A549 (cell line): ENCODE results near the gene CIRBP. TPM values are rescaled to one million over a fixed set of nuclear protein-coding genes. Genes with fewer than 3 reads are reported as not detected.

Source experiments
- ATAC-seq, 2 experiments: fragments of 200-7000 bp in 1 of 2; fragments of >200 bp in 1 of 2; cut with Nextera tagmentation in 1 of 2; cut with Tn5 transposase in 1 of 2; 3 replicates each; pipeline versions ENCODE4 v1.8.0 to v1.9.1; 2018 to 2020; ENCODE audit warnings: mild to moderate bottlenecking in 1 of 2, moderate library complexity in 1 of 2
- CTCF ChIA-PET: fragments of 300-600 bp; sonication (Branson Sonifier 250); formaldehyde crosslinking; extraction: SDS; loops from one replicate; lab custom pipeline; 2021; ENCODE audit warnings: antibody characterized with exemption, inconsistent platforms; lab: Yijun Ruan, JAX
- POLR2A ChIA-PET: fragments of 350-600 bp; formaldehyde crosslinking; extraction: SDS; loops from one replicate; lab custom pipeline; 2021; ENCODE audit warnings: antibody characterized with exemption, inconsistent platforms; lab: Yijun Ruan, JAX
- DNase-seq, 2 experiments: peaks; one replicate each; pipeline versions ENCODE4 v3.0.0 to v3.0.0-alpha.2; 2011 to 2016; ENCODE audit warnings: low read depth in 1 of 2, low spot score in 1 of 2
- FAIRE-seq: peaks from 2 replicates; lab custom pipeline; 2011; peaks lifted over from hg19 to GRCh38; lab: Jason Lieb, UNC
- H3K27ac ChIP-seq, 2 experiments: fragments of >200 bp; sonication (Bioruptor Twin); formaldehyde crosslinking; 3 replicates each; pipeline ENCODE4 v1.5.1; 2016 to 2017
- H3K4me1 ChIP-seq: fragments of >200 bp; sonication (Bioruptor Twin); formaldehyde crosslinking; 3 replicates; pipeline ENCODE4 v1.6.1; 2016
- H3K4me2 ChIP-seq: fragments of >200 bp; sonication (Bioruptor Twin); formaldehyde crosslinking; 3 replicates; pipeline ENCODE4 v1.6.1; 2016
- H3K4me3 ChIP-seq: fragments of >200 bp; sonication (Bioruptor Twin); formaldehyde crosslinking; 3 replicates; pipeline ENCODE4 v1.5.1; 2016
- H3K9me3 ChIP-seq: fragments of >200 bp; sonication (Bioruptor Twin); formaldehyde crosslinking; 3 replicates; pipeline ENCODE4 v1.6.1; 2016
- CHD2 ChIP-seq: fragments of 150-350 bp; IDR thresholded peaks from 2 replicates; pipeline ENCODE4 v1.6.1; 2014; ENCODE audit warnings: low read length; ENCODE audit not compliant: partially characterized antibody
- CHD4 ChIP-seq: fragments of 200-600 bp; sonication (generic); IDR thresholded peaks from 2 replicates; pipeline ENCODE4 v1.6.1; 2016; ENCODE audit warnings: antibody characterized with exemption, mild to moderate bottlenecking, borderline replicate concordance
- EHMT2 ChIP-seq: fragments of 200-600 bp; sonication (generic); IDR thresholded peaks from 2 replicates; pipeline ENCODE4 v1.6.1; 2016; ENCODE audit warnings: antibody characterized with exemption, low read depth, mild to moderate bottlenecking, moderate library complexity
- HEYL ChIP-seq: fragments of 250-450 bp; sonication (Bioruptor Pico); IDR thresholded peaks from 2 replicates; pipeline ENCODE4 v1.8.0; 2021; ENCODE audit warnings: mild to moderate bottlenecking, moderate library complexity
- HOXB13 ChIP-seq: fragments of 250-450 bp; sonication (Bioruptor Pico); IDR thresholded peaks from 2 replicates; pipeline ENCODE4 v1.5.0; 2020; ENCODE audit warnings: low read depth, mild to moderate bottlenecking, moderate library complexity
- JUNB ChIP-seq: fragments of >200 bp; sonication (Bioruptor Twin); formaldehyde crosslinking; IDR thresholded peaks from 2 replicates; pipeline ENCODE4 v1.6.1; 2016
- MAFK ChIP-seq: fragments of 450-650 bp; IDR thresholded peaks from 2 replicates; pipeline ENCODE4 v1.6.1; 2014; ENCODE audit not compliant: partially characterized antibody
- MYC ChIP-seq: IDR thresholded peaks from 2 replicates; pipeline ENCODE4 v1.6.1; 2012; ENCODE audit warnings: mild to moderate bottlenecking, inconsistent platforms, low read length, improper control_type of control experiment, borderline replicate concordance
- NR3C1 ChIP-seq: fragments of >200 bp; sonication (Bioruptor Twin); formaldehyde crosslinking; IDR thresholded peaks from 3 replicates; pipeline ENCODE4 v1.6.1; 2017
- RCOR1 ChIP-seq: fragments of 150-350 bp; IDR thresholded peaks from 2 replicates; pipeline ENCODE4 v1.6.1; 2014; ENCODE audit warnings: antibody characterized with exemption, low read length, low read depth
- RNF2 ChIP-seq: fragments of 200-600 bp; sonication (generic); IDR thresholded peaks from 2 replicates; pipeline ENCODE4 v1.6.1; 2016; ENCODE audit warnings: low read depth, mild to moderate bottlenecking, antibody characterized with exemption, moderate library complexity, borderline replicate concordance
- TFCP2L1 ChIP-seq: fragments of 250-450 bp; sonication (Bioruptor Pico); IDR thresholded peaks from 2 replicates; pipeline ENCODE4 v1.5.0; 2021; ENCODE audit warnings: mild to moderate bottlenecking
- TP53 ChIP-seq: fragments of 250-450 bp; sonication (Bioruptor Pico); IDR thresholded peaks from 2 replicates; pipeline ENCODE4 v1.5.0; 2021; ENCODE audit warnings: mild to moderate bottlenecking, moderate library complexity
- ZC3H11A ChIP-seq: fragments of 450-650 bp; IDR thresholded peaks from 2 replicates; pipeline ENCODE4 v1.6.1; 2014; ENCODE audit warnings: antibody characterized with exemption, mild to moderate bottlenecking
- ZFP36 ChIP-seq: fragments of 450-650 bp; IDR thresholded peaks from 2 replicates; pipeline ENCODE4 v1.6.1; 2014; ENCODE audit warnings: borderline replicate concordance; ENCODE audit not compliant: partially characterized antibody
- WGBS: methylation state at CpG from one replicate; pipeline ENCODE4 v1.1.6; 2017; ENCODE audit errors: missing lambda C conversion rate; 5-methylcytosine and 5-hydroxymethylcytosine counted together
- polyA plus RNA-seq, 4 experiments: library from polyadenylated mRNA; depleted of rRNA in 3 of 4; stranded (reverse); fragments of >200 nt; fragmentation: RNase III in 1 of 4; extraction: RNeasy Plus Mini Kit Qiagen cat#74134 plus additional on column Dnase treatment in 1 of 4; gene quantifications; 2 replicates in 3 of 4; 3 replicates in 1 of 4; pipeline ENCODE4 v1.2.3, GENCODE V29; 2011 to 2017
- TF ChIP-seq, protein P1 (sequence below): fragments of >200 bp; sonication (Bioruptor Twin); formaldehyde crosslinking; IDR thresholded peaks from 3 replicates; pipeline ENCODE4 v1.5.1; 2016
- TF ChIP-seq, protein P2 (sequence below): fragments of 200-600 bp; sonication (generic); IDR thresholded peaks from 2 replicates; pipeline ENCODE4 v1.6.1; 2016; ENCODE audit warnings: antibody characterized with exemption, mild to moderate bottlenecking, moderate library complexity
- TF ChIP-seq, protein P3 (sequence below): IDR thresholded peaks from 2 replicates; pipeline ENCODE4 v1.6.1; 2012; ENCODE audit warnings: low read depth, borderline replicate concordance
- TF ChIP-seq, protein P4 (sequence below): fragments of >200 bp; sonication (Bioruptor Twin); formaldehyde crosslinking; IDR thresholded peaks from 3 replicates; pipeline ENCODE4 v1.6.1; 2016

CIRBP gene
- polyA plus RNA-seq, 2 of the 4 experiments (the other 2 are of a cell fraction): 151 to 178 TPM

DNA sequence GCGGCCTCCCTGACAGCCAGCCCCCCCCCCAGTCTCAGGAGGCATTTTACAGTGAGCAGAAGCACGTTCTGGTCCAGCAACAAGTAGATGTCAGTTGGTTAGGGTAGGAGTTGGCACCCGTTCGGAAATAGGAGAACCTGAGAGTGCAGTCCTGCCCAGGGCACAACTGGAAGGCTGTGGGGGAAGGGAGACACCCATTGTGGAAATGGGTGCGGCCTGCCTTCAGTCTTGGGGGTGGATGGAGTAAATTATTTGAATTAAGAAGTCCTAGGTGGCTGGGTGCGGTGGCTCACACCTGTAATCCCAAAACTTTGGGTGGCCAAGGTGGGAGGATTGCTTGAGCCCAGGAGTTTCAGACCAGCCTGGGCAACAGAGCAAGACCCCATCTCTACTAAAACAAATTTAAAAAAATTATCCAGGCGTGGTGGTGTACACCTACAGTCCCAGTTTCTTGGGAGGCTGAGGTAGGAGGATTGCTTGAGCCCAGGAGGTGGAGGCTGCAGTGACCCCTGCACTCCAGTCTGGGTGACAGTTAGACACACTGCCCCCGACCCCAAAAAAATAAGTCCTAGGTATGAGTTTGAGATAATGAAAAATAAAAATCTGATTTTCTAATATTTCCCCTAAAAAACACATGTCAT, 1.2 kb downstream of the CIRBP start:
- H3K4me1 ChIP-seq: peaks cover 62% of the 10 kb centered on the region
- POLR2A ChIA-PET: interaction anchor here (1.6 kb wide), 1 partner anchor 16 kb away, joined by 62 read pairs; no protein-coding TSS in a partner anchor
- peak overlapping the region; percentile 81 for H3K4me3 ChIP-seq
- no peak for ATAC-seq
- no peaks in the 10 kb centered on the region for H3K9me3 ChIP-seq
- WGBS: 40% methylated on average over 6 of the region's 8 CpGs
- TF ChIP-seq TP53 (no peak), ZFP36 (no peak), ZC3H11A (no peak), JUNB (no peak), MAFK (no peak), MYC (no peak), HOXB13 (CRISPR knock-in tag) (no peak), RCOR1 (no peak), RNF2 (no peak), HEYL (CRISPR knock-in tag) (no peak), NR3C1 (no peak), CHD4 (no peak), TFCP2L1 (CRISPR knock-in tag) (no peak), CHD2 (no peak), EHMT2 (no peak)
- TF ChIP-seq, protein P1, sequence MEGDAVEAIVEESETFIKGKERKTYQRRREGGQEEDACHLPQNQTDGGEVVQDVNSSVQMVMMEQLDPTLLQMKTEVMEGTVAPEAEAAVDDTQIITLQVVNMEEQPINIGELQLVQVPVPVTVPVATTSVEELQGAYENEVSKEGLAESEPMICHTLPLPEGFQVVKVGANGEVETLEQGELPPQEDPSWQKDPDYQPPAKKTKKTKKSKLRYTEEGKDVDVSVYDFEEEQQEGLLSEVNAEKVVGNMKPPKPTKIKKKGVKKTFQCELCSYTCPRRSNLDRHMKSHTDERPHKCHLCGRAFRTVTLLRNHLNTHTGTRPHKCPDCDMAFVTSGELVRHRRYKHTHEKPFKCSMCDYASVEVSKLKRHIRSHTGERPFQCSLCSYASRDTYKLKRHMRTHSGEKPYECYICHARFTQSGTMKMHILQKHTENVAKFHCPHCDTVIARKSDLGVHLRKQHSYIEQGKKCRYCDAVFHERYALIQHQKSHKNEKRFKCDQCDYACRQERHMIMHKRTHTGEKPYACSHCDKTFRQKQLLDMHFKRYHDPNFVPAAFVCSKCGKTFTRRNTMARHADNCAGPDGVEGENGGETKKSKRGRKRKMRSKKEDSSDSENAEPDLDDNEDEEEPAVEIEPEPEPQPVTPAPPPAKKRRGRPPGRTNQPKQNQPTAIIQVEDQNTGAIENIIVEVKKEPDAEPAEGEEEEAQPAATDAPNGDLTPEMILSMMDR: no peak
- TF ChIP-seq, protein P2, sequence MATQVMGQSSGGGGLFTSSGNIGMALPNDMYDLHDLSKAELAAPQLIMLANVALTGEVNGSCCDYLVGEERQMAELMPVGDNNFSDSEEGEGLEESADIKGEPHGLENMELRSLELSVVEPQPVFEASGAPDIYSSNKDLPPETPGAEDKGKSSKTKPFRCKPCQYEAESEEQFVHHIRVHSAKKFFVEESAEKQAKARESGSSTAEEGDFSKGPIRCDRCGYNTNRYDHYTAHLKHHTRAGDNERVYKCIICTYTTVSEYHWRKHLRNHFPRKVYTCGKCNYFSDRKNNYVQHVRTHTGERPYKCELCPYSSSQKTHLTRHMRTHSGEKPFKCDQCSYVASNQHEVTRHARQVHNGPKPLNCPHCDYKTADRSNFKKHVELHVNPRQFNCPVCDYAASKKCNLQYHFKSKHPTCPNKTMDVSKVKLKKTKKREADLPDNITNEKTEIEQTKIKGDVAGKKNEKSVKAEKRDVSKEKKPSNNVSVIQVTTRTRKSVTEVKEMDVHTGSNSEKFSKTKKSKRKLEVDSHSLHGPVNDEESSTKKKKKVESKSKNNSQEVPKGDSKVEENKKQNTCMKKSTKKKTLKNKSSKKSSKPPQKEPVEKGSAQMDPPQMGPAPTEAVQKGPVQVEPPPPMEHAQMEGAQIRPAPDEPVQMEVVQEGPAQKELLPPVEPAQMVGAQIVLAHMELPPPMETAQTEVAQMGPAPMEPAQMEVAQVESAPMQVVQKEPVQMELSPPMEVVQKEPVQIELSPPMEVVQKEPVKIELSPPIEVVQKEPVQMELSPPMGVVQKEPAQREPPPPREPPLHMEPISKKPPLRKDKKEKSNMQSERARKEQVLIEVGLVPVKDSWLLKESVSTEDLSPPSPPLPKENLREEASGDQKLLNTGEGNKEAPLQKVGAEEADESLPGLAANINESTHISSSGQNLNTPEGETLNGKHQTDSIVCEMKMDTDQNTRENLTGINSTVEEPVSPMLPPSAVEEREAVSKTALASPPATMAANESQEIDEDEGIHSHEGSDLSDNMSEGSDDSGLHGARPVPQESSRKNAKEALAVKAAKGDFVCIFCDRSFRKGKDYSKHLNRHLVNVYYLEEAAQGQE: no peak
- TF ChIP-seq, protein P3, sequence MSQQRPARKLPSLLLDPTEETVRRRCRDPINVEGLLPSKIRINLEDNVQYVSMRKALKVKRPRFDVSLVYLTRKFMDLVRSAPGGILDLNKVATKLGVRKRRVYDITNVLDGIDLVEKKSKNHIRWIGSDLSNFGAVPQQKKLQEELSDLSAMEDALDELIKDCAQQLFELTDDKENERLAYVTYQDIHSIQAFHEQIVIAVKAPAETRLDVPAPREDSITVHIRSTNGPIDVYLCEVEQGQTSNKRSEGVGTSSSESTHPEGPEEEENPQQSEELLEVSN: no peak
- TF ChIP-seq, protein P4, sequence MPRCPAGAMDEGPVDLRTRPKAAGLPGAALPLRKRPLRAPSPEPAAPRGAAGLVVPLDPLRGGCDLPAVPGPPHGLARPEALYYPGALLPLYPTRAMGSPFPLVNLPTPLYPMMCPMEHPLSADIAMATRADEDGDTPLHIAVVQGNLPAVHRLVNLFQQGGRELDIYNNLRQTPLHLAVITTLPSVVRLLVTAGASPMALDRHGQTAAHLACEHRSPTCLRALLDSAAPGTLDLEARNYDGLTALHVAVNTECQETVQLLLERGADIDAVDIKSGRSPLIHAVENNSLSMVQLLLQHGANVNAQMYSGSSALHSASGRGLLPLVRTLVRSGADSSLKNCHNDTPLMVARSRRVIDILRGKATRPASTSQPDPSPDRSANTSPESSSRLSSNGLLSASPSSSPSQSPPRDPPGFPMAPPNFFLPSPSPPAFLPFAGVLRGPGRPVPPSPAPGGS: no peak
- TF ChIP-seq, all 56 proteins: peak for 0
- Histone ChIP-seq H3K27ac (peak overlapping the region; percentile 99 to 100), H3K4me2 (peak overlapping the region; percentile 97)
- CTCF ChIA-PET: interaction anchor here (18.7 kb wide), 1 partner anchor 27 kb away, joined by 500 read pairs; the partner anchor contains the start of gene ATP5F1D
- FAIRE-seq (no peak), DNase-seq (no peak)
